Astrocyte (in vitro differentiated cells and primary cell): ENCODE data around the gene NPAS3. TPM values are rescaled to one million over a fixed set of nuclear protein-coding genes. Genes with fewer than 3 reads are reported as not detected.

Experiments used
- DNase-seq: peaks from one replicate; pipeline ENCODE4 v3.0.0-alpha.2; 2010; ENCODE audit warnings: low read depth
- FAIRE-seq: peaks from 2 replicates; lab custom pipeline; 2011; peaks lifted over from hg19 to GRCh38; lab: Jason Lieb, UNC
- H2AFZ ChIP-seq: 2 replicates; pipeline ENCODE4 v1.6.0; 2012; ENCODE audit warnings: low read depth, low read length, inconsistent platforms
- H3K27ac ChIP-seq: 2 replicates; pipeline ENCODE4 v1.5.1; 2011; ENCODE audit warnings: low read depth, low read length, inconsistent platforms
- H3K27me3 ChIP-seq: 2 replicates; pipeline ENCODE4 v1.6.0; 2011; ENCODE audit warnings: low read length, inconsistent platforms; ENCODE audit not compliant: insufficient read depth
- H3K36me3 ChIP-seq: 2 replicates; pipeline ENCODE4 v1.5.1; 2011; ENCODE audit warnings: low read length, inconsistent platforms; ENCODE audit not compliant: insufficient read depth
- H3K4me1 ChIP-seq: 2 replicates; pipeline ENCODE4 v1.5.1; 2011; ENCODE audit warnings: low read length, inconsistent platforms; ENCODE audit not compliant: insufficient read depth
- H3K4me2 ChIP-seq: 2 replicates; pipeline ENCODE4 v1.6.0; 2012; ENCODE audit warnings: low read length, inconsistent platforms
- H3K4me3 ChIP-seq: 2 replicates; pipeline ENCODE4 v1.5.1; 2011; ENCODE audit warnings: low read depth, mild to moderate bottlenecking, low read length, inconsistent platforms; ENCODE audit not compliant: insufficient read depth
- H3K79me2 ChIP-seq: 2 replicates; pipeline ENCODE4 v1.6.0; 2012; ENCODE audit warnings: mild to moderate bottlenecking, low read length, inconsistent platforms; ENCODE audit not compliant: insufficient read depth
- H3K9ac ChIP-seq: 2 replicates; pipeline ENCODE4 v1.6.0; 2012; ENCODE audit warnings: mild to moderate bottlenecking, low read length, inconsistent platforms
- H3K9me3 ChIP-seq: 2 replicates; pipeline ENCODE4 v1.5.1; 2012; ENCODE audit warnings: low read depth, mild to moderate bottlenecking, low read length, inconsistent platforms; ENCODE audit not compliant: insufficient read depth
- H4K20me1 ChIP-seq: 2 replicates; pipeline ENCODE4 v1.6.0; 2012; ENCODE audit warnings: low read length, inconsistent platforms; ENCODE audit not compliant: insufficient read depth
- H3K27ac Mint-ChIP-seq: one replicate; pipeline ENCODE4 v1.8.0; 2021; ENCODE audit warnings: mild to moderate bottlenecking, mixed read lengths; ENCODE audit not compliant: unreplicated experiment
- H3K27me3 Mint-ChIP-seq: one replicate; pipeline ENCODE4 v1.8.0; 2021; ENCODE audit warnings: low read depth, mixed read lengths; ENCODE audit not compliant: unreplicated experiment
- H3K36me3 Mint-ChIP-seq: one replicate; pipeline ENCODE4 v1.8.0; 2021; ENCODE audit warnings: low read depth, mixed read lengths; ENCODE audit not compliant: unreplicated experiment
- H3K4me1 Mint-ChIP-seq: one replicate; pipeline ENCODE4 v1.8.0; 2021; ENCODE audit warnings: low read depth, mixed read lengths; ENCODE audit not compliant: unreplicated experiment
- H3K4me3 Mint-ChIP-seq: one replicate; pipeline ENCODE4 v1.8.0; 2021; ENCODE audit warnings: mild to moderate bottlenecking, moderate library complexity, mixed read lengths; ENCODE audit not compliant: unreplicated experiment
- H3K9me3 Mint-ChIP-seq: one replicate; pipeline ENCODE4 v1.8.0; 2021; ENCODE audit warnings: mild to moderate bottlenecking, mixed read lengths; ENCODE audit not compliant: unreplicated experiment
- CTCF ChIP-seq: IDR thresholded peaks from 2 replicates; pipeline ENCODE4 v1.5.1; 2011; ENCODE audit warnings: low read depth, mild to moderate bottlenecking, inconsistent platforms, low read length, moderate library complexity; ENCODE audit not compliant: insufficient read depth
- EZH2 ChIP-seq: IDR thresholded peaks from 2 replicates; pipeline ENCODE4 v1.6.1; 2012; ENCODE audit warnings: mild to moderate bottlenecking, low read length, inconsistent platforms; ENCODE audit not compliant: insufficient read depth
- total RNA-seq: library from RNA; stranded (reverse); gene quantifications from 2 replicates; pipeline ENCODE4 v1.2.1, GENCODE V29; 2021

NPAS3 gene
- total RNA-seq, 1 donor from 2014 or later: 2.6 TPM

GRCh38 chr14:33285902-33286700, 347.4 kb downstream of the NPAS3 start:
- Histone ChIP-seq H3K4me3 (no peak overlapping the region), H3K9ac (no peak overlapping the region), H3K27me3 (no peaks in the 10 kb centered on the region), H4K20me1 (no peaks in the 10 kb centered on the region), H3K36me3 (no peaks in the 10 kb centered on the region), H3K27ac (no peak overlapping the region), H3K4me2 (no peak overlapping the region), H3K79me2 (no peaks in the 10 kb centered on the region), H3K9me3 (no peaks in the 10 kb centered on the region), H3K4me1 (no peaks in the 10 kb centered on the region), H2AFZ (no peak overlapping the region)
- TF ChIP-seq EZH2 (no peak), CTCF (no peak)
- peaks cover 7% of the 10 kb centered on the region for H3K4me1 Mint-ChIP-seq
- FAIRE-seq (no peak), DNase-seq (no peak)
- no peak overlapping the region for H3K4me3 Mint-ChIP-seq
- no peaks in the 10 kb centered on the region for H3K9me3 Mint-ChIP-seq
- no peak overlapping the region for H3K27ac Mint-ChIP-seq
- H3K27me3 Mint-ChIP-seq: no peaks in the 10 kb centered on the region
- H3K36me3 Mint-ChIP-seq: no peaks in the 10 kb centered on the region

DNA sequence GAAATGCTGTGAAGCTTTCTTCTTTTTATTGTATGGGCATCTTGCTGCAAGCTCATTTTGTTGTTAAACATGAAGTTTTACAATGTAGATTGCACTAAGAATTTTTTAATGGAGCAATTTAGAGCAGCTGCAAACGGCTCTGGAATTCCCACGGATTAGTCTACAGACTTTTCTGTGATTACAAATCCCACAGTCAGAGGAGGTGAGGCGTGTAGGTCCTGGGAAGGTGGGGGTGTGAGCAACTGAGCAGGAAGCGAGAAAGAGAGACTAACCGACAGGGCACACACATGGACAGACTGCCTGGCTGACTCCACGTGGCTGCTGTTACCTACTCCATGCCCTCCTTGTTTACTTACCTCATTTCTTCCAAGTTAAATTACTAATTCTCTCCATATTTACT, 348.5 kb downstream of the NPAS3 start:
- Histone ChIP-seq H3K27ac (no peak overlapping the region), H3K4me2 (no peak overlapping the region), H3K27me3 (no peaks in the 10 kb centered on the region), H3K4me3 (no peak overlapping the region), H2AFZ (no peak overlapping the region), H3K36me3 (no peaks in the 10 kb centered on the region), H3K79me2 (no peaks in the 10 kb centered on the region), H4K20me1 (no peaks in the 10 kb centered on the region), H3K4me1 (no peaks in the 10 kb centered on the region), H3K9ac (no peak overlapping the region), H3K9me3 (no peaks in the 10 kb centered on the region)
- H3K36me3 Mint-ChIP-seq: peaks cover 4% of the 10 kb centered on the region
- H3K27me3 Mint-ChIP-seq: no peaks in the 10 kb centered on the region
- DNase-seq (peak; percentile 44), FAIRE-seq (no peak)
- H3K4me1 Mint-ChIP-seq: peaks cover 7% of the 10 kb centered on the region
- TF ChIP-seq CTCF (no peak), EZH2 (no peak)
- H3K4me3 Mint-ChIP-seq: no peak overlapping the region
- no peaks in the 10 kb centered on the region for H3K9me3 Mint-ChIP-seq
- H3K27ac Mint-ChIP-seq: no peak overlapping the region

GRCh38 chr14:33290641-33291040, 352.0 kb downstream of the NPAS3 start:
- Histone ChIP-seq H3K9ac (no peak overlapping the region), H3K36me3 (no peaks in the 10 kb centered on the region), H3K4me3 (no peak overlapping the region), H3K79me2 (no peaks in the 10 kb centered on the region), H3K9me3 (no peaks in the 10 kb centered on the region), H3K4me1 (no peaks in the 10 kb centered on the region), H3K27ac (no peak overlapping the region), H3K27me3 (no peaks in the 10 kb centered on the region), H2AFZ (no peak overlapping the region), H3K4me2 (no peak overlapping the region), H4K20me1 (no peaks in the 10 kb centered on the region)
- H3K36me3 Mint-ChIP-seq: peaks cover 4% of the 10 kb centered on the region
- H3K4me1 Mint-ChIP-seq: peaks cover 4% of the 10 kb centered on the region
- no peaks in the 10 kb centered on the region for H3K9me3 Mint-ChIP-seq
- TF ChIP-seq EZH2 (no peak), CTCF (no peak)
- no peak for FAIRE-seq
- DNase-seq: no peak
- no peaks in the 10 kb centered on the region for H3K27me3 Mint-ChIP-seq
- H3K4me3 Mint-ChIP-seq: no peak overlapping the region
- no peak overlapping the region for H3K27ac Mint-ChIP-seq
